Kidney (tissue), 14 donors: ENCODE measurements around the gene TFDP1. TPM values are rescaled to one million over a fixed set of nuclear protein-coding genes. Genes with fewer than 3 reads are reported as not detected.

Experiments used
- DNase-seq, 5 donors: peaks; one replicate each; pipeline ENCODE4 v3.0.0-alpha.2; 2013 to 2020
- FAIRE-seq: peaks from 2 replicates; lab custom pipeline; 2012; peaks lifted over from hg19 to GRCh38; lab: Jason Lieb, UNC
- H3K27ac ChIP-seq, 2 donors: one replicate each; pipeline ENCODE4 v1.7.0; 2013; ENCODE audit warnings: low read depth in 2 of 2, low read length in 2 of 2, inconsistent platforms in 1 of 2
- H3K27me3 ChIP-seq: one replicate; pipeline ENCODE4 v1.7.1; 2013; ENCODE audit warnings: low read length, inconsistent platforms; ENCODE audit not compliant: control insufficient read depth, insufficient read depth
- H3K36me3 ChIP-seq, 3 donors: one replicate each; pipeline versions ENCODE4 v1.7.0 to v1.7.1; 2013; ENCODE audit warnings: low read length in 3 of 3, control low read depth in 1 of 3, inconsistent platforms in 1 of 3; ENCODE audit not compliant: insufficient read depth in 3 of 3, control insufficient read depth in 2 of 3
- H3K4me1 ChIP-seq, 3 donors: one replicate each; pipeline versions ENCODE4 v1.7.0 to v1.7.1; 2013; ENCODE audit warnings: low read length in 3 of 3, inconsistent platforms in 1 of 3, low read depth in 1 of 3; ENCODE audit not compliant: control insufficient read depth in 2 of 3, insufficient read depth in 2 of 3
- H3K4me3 ChIP-seq, 3 donors: one replicate each; pipeline versions ENCODE4 v1.7.0 to v1.8.1; 2013; ENCODE audit warnings: low read length in 3 of 3, control low read depth in 1 of 3, inconsistent platforms in 1 of 3
- H3K9ac ChIP-seq, 3 donors: one replicate each; pipeline versions ENCODE4 v1.7.0 to v1.7.1; 2013; ENCODE audit warnings: low read length in 3 of 3, control low read depth in 1 of 3, inconsistent platforms in 1 of 3
- H3K9me3 ChIP-seq, 3 donors: one replicate each; pipeline versions ENCODE4 v1.7.0 to v1.7.1; 2013; ENCODE audit warnings: low read length in 3 of 3, control low read depth in 1 of 3, inconsistent platforms in 1 of 3; ENCODE audit not compliant: control insufficient read depth in 2 of 3, insufficient read depth in 1 of 3
- CTCF ChIP-seq: IDR thresholded peaks from 3 replicates; pipeline ENCODE4 v1.5.1; 2012; ENCODE audit warnings: mild to moderate bottlenecking, moderate library complexity, borderline replicate concordance; ENCODE audit not compliant: insufficient read depth; ENCODE audit errors: extremely low read depth
- intact Hi-C: fragments of 100-400 bp; cut with DNase I; formaldehyde crosslinking; loops from one replicate; pipeline ENCODE4 v1.11.1; 2022
- polyA plus RNA-seq: library from polyadenylated mRNA; stranded (reverse); fragments of 350-450 nt; fragmentation: Illumina TruSeq; extraction: RNeasy Lipid Tissue Mini Kit (QIAGEN cat#74804); gene quantifications from one replicate; pipeline ENCODE4 v1.2.3, GENCODE V29; 2014; ENCODE audit warnings: low read depth, low replicate concordance; ENCODE audit not compliant: insufficient read depth
- total RNA-seq: library from RNA; stranded (reverse); fragmentation: NEBNext Ultra II Directional; extraction: Animal tissue kit (Norgen Biotek cat#: 25700); gene quantifications from one replicate; pipeline ENCODE4 v1.2.1, GENCODE V29; 2021
- donor health status: control.
- donor health status: control.
- donor health status: control.
- donor health status: control.
- donor health status: control.
- donor health status: DM: yes; HTN: yes; CAD: no.
- donor health status: Normal renal cell carcinoma (clear cell type).

Gene TFDP1
- total and polyA plus RNA-seq, 2 donors from 2014 or later = 33.8 to 46.9 TPM

- no peak for TF ChIP-seq CTCF
- Histone ChIP-seq H3K4me1 (peaks cover 0 to 2% (median 0%) of the 10 kb centered on the region in 3 donors), H3K9me3 (no peaks in the 10 kb centered on the region), H3K27ac (no peak overlapping the region), H3K27me3 (no peaks in the 10 kb centered on the region), H3K9ac (no peak overlapping the region), H3K36me3 (no peaks in the 10 kb centered on the region), H3K4me3 (no peak overlapping the region)
- FAIRE-seq (no peak), DNase-seq (peak in 2 of 5 donors; percentile 50 to 65)
- intact Hi-C loops = no loop called here
Observed at GRCh38 chr13:113654591-113655345, 70.2 kb downstream of the TFDP1 start.

GRCh38 chr13:113655346-113656002 lies 70.9 kb downstream of the TFDP1 start:
- intact Hi-C loops = no loop called here
- Histone ChIP-seq H3K27me3 (no peaks in the 10 kb centered on the region), H3K4me1 (peaks cover 0 to 2% (median 0%) of the 10 kb centered on the region in 3 donors), H3K9ac (no peak overlapping the region), H3K9me3 (no peaks in the 10 kb centered on the region), H3K27ac (no peak overlapping the region), H3K36me3 (no peaks in the 10 kb centered on the region), H3K4me3 (no peak overlapping the region)
- no peak for FAIRE-seq
- DNase-seq = peak; percentile 44 to 61 (median 54)
- TF ChIP-seq CTCF = no peak

GRCh38 chr13:113656003-113656588 lies 71.5 kb downstream of the TFDP1 start:
- Histone ChIP-seq H3K27me3 (no peaks in the 10 kb centered on the region), H3K4me1 (peaks cover 0 to 2% (median 0%) of the 10 kb centered on the region in 3 donors), H3K4me3 (no peak overlapping the region), H3K27ac (no peak overlapping the region), H3K36me3 (no peaks in the 10 kb centered on the region), H3K9ac (no peak overlapping the region), H3K9me3 (peaks cover 0 to 3% (median 0%) of the 10 kb centered on the region in 3 donors)
- no peak for FAIRE-seq
- intact Hi-C loops = no loop called here
- peak in 1 of 5 donors; percentile 73 for DNase-seq
- TF ChIP-seq CTCF = no peak
